SK-N-MC (cell line): ENCODE results near the gene BRI3BP.

Experiments
- DNase-seq: peaks from one replicate; pipeline ENCODE4 v3.0.0-alpha.2; 2011; ENCODE audit warnings: low read depth, low spot score
- H3K27ac ChIP-seq: fragments of 200-600 bp; sonication (generic); 2 replicates; pipeline ENCODE4 v1.5.1; 2016; ENCODE audit warnings: mixed run types
- H3K36me3 ChIP-seq: fragments of 200-600 bp; sonication (generic); 2 replicates; pipeline ENCODE4 v1.6.1; 2017; ENCODE audit warnings: antibody characterized with exemption, low read length, mixed read lengths; ENCODE audit not compliant: insufficient read depth
- H3K4me3 ChIP-seq: fragments of 200-600 bp; sonication (generic); 2 replicates; pipeline ENCODE4 v1.5.1; 2016
- H3K9ac ChIP-seq: fragments of 200-600 bp; sonication (generic); 2 replicates; pipeline ENCODE4 v1.8.0; 2017; ENCODE audit warnings: mixed run types, mixed read lengths; ENCODE audit not compliant: insufficient read length
- H3K9me3 ChIP-seq: fragments of 200-600 bp; sonication (generic); 2 replicates; pipeline ENCODE4 v1.6.1; 2017; ENCODE audit warnings: low read depth, mild to moderate bottlenecking, antibody characterized with exemption, low read length, moderate library complexity, mixed read lengths
- EZH2 ChIP-seq: fragments of 200-600 bp; sonication (generic); IDR thresholded peaks from one replicate; pipeline ENCODE4 v1.6.1; 2017; ENCODE audit warnings: antibody characterized with exemption
- FOXP2 ChIP-seq: optimal IDR thresholded peaks from 2 replicates; pipeline ENCODE3; 2011; ENCODE audit warnings: mild to moderate bottlenecking, moderate library complexity; ENCODE audit not compliant: insufficient read depth; ENCODE audit errors: extremely low read length, control extremely low read depth
- POLR2AphosphoS5 ChIP-seq: IDR thresholded peaks from 2 replicates; pipeline ENCODE4 v1.6.1; 2012; ENCODE audit warnings: mild to moderate bottlenecking, low read depth, low read length, borderline replicate concordance

Gene BRI3BP

GRCh38 chr12:125079648-125080645, 86.5 kb downstream of the BRI3BP start:
- Histone ChIP-seq H3K36me3 (peaks cover 21% of the 10 kb centered on the region), H3K9me3 (no peaks in the 10 kb centered on the region), H3K4me3 (peak overlapping the region; percentile 76), H3K9ac (peak overlapping the region; percentile 83), H3K27ac (peak overlapping the region; percentile 100)
- peak; percentile 41; the same call in 1 of the 2 replicates for TF ChIP-seq POLR2AphosphoS5
- no peak for TF ChIP-seq EZH2
- TF ChIP-seq FOXP2: no peak
- DNase-seq: peak; percentile 94
